Uterus (tissue), 2 donors: ENCODE data around the gene MOV10.

Experiments used
- POLR2A ChIP-seq, 2 donors: fragments of 450-650 bp; IDR thresholded peaks; one replicate each; pipeline ENCODE4 v1.6.1; 2016; ENCODE audit warnings: antibody characterized with exemption in 2 of 2, mild to moderate bottlenecking in 1 of 2, moderate library complexity in 1 of 2
- TF ChIP-seq, protein P1 (sequence below), 4 experiments: fragments of 200-600 bp in 2 of 4; fragments of 450-650 bp in 2 of 4; sonication (generic) in 2 of 4; IDR thresholded peaks; one replicate each; pipeline ENCODE4 v1.5.1; 2016 to 2019; ENCODE audit warnings: antibody characterized with exemption in 4 of 4, mild to moderate bottlenecking in 2 of 4, moderate library complexity in 1 of 4

- TF ChIP-seq, protein P1, sequence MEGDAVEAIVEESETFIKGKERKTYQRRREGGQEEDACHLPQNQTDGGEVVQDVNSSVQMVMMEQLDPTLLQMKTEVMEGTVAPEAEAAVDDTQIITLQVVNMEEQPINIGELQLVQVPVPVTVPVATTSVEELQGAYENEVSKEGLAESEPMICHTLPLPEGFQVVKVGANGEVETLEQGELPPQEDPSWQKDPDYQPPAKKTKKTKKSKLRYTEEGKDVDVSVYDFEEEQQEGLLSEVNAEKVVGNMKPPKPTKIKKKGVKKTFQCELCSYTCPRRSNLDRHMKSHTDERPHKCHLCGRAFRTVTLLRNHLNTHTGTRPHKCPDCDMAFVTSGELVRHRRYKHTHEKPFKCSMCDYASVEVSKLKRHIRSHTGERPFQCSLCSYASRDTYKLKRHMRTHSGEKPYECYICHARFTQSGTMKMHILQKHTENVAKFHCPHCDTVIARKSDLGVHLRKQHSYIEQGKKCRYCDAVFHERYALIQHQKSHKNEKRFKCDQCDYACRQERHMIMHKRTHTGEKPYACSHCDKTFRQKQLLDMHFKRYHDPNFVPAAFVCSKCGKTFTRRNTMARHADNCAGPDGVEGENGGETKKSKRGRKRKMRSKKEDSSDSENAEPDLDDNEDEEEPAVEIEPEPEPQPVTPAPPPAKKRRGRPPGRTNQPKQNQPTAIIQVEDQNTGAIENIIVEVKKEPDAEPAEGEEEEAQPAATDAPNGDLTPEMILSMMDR (IDR thresholded peaks at IDR 0.05): no peak
- no peak for TF ChIP-seq POLR2A (IDR thresholded peaks at IDR 0.05)
Observed at GRCh38 chr1:112689842-112690237, 15.4 kb downstream of the MOV10 start.
